Measurements from ENCODE around the gene MICALL1.

The MICALL1 gene

DNA sequence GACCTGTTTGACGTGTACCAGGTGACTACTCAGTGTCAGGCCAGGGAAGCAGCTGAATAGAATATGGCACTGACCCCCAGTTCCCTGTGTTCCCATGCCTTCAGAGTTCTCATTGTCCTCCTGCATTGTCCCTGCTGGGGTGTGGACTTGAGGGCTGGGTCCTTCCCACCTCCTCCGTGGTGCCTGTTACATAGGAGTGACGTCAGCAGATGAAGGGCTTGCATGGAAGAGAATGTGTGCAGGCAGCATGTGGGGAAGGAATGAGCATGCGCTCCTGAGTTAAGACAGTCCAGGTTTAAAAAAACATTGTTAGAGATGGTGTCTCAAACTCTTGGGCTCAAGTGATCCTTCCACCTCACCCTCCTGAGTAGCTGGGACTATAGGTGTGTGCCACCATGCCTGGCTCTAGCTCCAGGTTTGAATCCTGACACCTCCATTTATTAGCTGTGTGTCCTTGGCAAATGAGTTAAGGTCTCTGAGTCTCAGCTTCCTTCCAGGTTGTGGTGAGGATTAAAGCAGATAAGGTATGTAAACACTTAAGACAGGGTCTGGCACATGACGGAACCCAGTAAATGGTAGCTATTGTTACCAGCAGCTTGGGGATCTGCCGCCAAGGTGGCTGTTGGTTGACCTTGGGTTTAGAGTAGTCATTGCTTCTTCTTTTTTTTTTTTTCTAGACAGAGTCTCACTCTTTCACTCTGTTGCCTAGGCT is 85.8 kb downstream of the MICALL1 start:
- TF ChIP-seq, protein P1, sequence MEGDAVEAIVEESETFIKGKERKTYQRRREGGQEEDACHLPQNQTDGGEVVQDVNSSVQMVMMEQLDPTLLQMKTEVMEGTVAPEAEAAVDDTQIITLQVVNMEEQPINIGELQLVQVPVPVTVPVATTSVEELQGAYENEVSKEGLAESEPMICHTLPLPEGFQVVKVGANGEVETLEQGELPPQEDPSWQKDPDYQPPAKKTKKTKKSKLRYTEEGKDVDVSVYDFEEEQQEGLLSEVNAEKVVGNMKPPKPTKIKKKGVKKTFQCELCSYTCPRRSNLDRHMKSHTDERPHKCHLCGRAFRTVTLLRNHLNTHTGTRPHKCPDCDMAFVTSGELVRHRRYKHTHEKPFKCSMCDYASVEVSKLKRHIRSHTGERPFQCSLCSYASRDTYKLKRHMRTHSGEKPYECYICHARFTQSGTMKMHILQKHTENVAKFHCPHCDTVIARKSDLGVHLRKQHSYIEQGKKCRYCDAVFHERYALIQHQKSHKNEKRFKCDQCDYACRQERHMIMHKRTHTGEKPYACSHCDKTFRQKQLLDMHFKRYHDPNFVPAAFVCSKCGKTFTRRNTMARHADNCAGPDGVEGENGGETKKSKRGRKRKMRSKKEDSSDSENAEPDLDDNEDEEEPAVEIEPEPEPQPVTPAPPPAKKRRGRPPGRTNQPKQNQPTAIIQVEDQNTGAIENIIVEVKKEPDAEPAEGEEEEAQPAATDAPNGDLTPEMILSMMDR (IDR thresholded peaks at IDR 0.05; ENCODE audit: low read depth, low read length, missing control alignments) = no peak
- Histone ChIP-seq H3K36me3 (replicated peaks) (no peaks in the 10 kb centered on the region), H3K27ac (no peak overlapping the region), H3K27me3 (replicated peaks) (no peaks in the 10 kb centered on the region), H3K4me3 (ENCODE audit: low read depth, low read length) (no peak overlapping the region)
- in situ Hi-C loops (cut with HindIII; ENCODE audit: low pct_ligation_motif_present, low sequenced_read_pairs) = no loop called here
- no peak for DNase-seq
